NAMALWA (cell line): Measurements from ENCODE around the gene ALDH3A2.

Experiments
- DNase-seq: peaks from one replicate; pipeline ENCODE4 v3.0.0-alpha.2; 2015; ENCODE audit warnings: low spot score

The ALDH3A2 gene

DNA sequence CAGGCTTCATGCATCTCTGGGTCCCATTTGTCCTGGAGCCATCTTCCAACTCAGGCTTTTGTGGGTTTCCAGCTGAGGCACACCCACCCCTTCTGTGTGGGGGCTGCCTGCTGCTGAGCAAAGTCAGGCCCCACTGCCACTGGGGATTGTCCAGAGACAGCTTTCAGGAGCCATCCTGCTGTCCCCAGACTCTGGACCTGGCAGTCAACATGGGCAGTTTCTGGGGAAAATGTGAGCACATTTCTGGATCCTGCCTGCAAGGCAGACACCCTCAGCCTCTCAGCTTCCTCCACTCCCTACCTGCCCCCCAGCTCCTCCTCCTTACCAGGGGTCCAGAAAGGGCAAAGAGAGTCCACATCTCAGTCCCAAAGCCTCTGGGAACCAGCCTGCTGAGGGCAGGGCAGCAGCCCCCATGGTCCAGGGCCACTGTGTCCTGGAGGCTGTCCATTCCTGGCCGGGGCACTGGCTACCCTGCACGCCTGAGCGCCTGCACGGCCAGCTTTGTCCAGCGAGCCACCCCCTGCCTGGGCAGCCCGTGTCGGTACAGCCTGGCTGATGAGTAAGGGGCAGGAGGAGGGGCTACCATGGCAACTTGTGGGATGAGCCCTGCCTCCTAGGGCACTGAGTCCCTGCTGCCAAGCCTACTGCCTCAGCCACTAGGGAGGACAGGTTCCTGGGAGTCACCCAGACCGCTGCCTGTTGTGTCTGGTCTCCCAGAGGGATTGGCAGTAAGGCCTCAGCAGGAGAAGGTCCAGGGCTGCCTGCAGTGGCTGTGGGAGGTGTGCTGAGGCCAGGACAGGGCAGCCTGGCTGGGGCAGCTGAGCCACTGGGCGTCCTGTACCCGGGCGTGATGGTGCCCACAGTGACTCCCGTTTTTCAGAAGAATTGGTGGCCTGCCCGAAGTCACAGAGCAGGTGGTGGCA lies 67.8 kb downstream of the ALDH3A2 start, which contains the start of gene SLC47A2:
TSS of gene SLC47A2 (minus strand) at position 477 of the 923 bp plus-strand sequence. CDS start at position 448, 29 bp downstream.
- DNase-seq = no peak

DNA sequence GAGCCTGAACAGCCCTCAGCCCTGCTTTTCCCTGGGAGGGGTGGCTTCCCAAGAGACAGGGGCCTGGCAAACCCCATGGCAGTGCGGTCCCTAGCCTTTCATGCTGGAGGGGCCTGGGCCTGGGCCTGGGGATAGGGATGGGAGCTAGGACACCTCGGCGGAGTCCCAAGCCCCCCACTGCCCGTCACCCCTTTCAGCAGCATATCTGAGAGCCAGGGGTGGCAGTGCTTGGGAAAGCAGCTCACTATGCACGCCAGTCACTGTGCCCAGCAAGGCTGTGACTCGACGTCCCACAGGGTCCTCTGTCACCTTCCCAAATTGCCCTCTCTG lies 68.4 kb downstream of the ALDH3A2 start:
- no peak for DNase-seq

DNA sequence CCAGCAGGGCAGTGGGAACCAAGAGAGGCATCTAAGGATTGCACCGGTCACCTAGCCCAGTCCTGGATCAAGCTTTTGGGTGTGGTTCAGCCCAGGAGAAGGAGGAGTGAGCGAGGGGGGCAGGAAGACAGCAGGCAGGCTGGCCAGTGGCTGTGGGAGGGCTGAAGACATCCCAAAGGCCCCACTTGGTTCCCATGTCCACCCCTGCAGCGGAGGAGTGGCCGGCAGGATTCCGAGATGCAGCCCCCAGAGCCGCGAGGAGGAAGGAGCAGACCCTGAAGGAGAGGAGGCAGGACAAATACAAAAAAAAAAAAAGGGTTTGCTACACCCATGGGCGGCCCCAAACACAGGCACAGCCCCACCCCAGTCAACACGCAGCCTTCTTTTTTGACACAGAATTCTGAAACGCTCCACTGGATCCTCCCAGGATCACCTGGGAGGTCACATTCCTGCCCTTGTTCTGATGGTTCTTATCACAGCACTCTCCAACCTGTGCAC lies 68.9 kb downstream of the ALDH3A2 start:
- no peak for DNase-seq

DNA sequence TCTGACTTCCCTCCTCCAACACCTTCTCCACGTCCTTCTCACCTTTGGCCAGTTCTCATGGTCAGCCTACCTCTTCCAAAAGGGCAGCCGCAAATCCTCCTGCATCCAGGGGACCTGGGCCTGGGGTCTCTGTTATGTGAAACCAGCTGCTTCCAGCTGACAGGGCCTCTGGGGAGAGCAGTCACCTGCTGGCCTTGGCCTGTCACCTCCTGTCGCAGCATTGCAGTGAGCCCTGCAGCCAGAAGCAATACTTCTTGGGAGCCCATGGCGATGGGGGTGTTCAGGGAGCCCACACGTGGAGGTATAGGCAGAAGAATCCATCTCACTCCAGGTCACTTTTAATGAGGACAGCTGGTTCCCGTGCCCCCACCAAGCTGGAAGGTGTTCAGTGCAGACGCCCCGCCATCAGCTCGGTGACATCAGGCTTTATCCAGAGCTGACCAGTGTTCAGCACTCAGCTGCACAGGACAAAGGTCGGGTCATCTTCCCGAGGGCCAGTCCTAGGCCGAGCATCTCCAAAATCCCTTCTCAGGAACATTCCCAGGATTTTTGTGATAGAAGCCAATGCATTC lies 69.6 kb downstream of the ALDH3A2 start:
- no peak for DNase-seq

DNA sequence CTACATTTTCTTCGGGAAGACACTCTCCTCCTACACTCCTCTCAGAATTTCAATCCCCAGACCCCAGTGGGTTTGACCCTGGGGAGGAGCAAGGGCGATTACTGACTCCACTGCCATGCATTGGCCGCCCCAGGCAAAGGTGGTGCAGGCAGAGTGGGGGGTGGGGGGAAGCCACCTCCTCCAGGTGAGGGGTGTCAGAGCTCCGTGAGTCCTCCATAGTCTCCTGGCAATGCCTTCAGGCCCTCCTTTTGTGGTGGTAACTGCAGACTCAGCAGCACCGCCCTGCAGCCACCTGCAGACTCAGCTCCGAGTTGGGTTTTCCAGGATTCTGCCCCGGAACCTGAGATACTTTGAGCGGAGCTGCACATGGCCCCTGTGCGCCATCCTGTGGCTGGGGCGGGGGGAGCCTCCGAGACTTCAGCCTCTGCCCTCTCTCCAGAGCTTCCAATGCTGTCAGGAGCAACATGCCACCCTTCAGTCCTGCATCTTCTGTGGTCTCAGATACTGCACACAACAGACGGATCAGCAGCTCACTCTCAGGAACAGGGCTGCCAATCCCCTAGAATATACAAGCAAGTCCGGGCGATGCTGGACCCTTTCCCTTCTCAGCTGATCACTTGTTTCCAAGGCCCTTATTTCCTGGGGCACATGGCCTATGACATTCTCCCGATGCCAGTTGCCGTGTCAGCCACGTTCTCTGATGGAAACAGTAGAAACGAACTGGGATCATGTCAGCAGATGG lies 70.2 kb downstream of the ALDH3A2 start:
- no peak for DNase-seq

DNA sequence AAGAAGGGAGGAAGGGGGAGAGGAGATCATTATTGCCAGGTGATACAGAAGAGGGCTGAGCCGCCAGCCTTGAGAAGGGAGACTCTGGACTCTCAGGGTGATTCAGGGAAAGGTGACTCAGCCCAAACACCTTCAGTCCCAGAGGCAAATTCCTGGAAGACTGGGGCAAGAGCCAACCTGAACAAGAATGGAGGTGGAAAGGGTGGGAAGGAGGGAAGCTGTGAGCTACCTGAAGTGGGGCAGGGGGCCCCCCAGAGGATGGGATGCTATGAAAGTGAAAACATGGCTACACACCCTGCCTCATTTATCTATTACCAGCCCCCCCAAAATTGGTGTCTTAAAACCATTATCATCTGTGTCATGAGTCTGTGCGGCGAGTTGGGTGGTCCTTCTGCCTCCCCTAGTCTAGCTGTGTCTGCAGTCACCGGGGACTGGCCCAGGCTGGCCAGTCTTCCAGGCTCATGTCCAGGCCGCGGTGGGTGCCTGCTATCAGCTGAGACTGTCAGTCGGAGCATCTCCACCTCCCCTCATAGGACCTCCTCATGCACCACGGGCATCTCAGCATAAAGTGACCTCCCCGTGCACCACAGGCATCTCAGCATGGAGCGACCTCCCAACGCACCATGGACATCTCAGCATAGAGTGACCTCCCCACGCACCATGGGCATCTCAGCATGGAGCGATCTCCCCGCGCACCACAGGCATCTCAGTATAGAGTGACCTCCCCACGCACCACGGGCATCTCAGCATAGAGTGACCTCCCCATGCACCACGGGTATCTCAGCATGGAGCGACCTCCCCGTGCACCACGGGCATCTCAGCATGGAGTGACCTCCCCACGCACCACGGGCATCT lies 71.0 kb downstream of the ALDH3A2 start:
- no peak for DNase-seq

DNA sequence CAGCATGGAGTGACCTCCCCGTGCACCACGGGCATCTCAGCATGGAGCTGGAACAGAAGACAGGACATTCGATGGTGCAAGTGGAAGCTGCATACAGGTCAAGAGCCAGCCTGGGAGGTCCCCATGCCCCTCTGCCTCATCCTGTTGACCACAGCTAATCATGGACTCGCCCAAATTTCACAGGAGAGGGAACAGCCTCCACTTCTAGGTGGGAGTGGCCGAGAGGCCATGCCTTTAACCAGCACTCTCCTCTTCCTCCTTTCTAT lies 71.6 kb downstream of the ALDH3A2 start:
- no peak for DNase-seq

DNA sequence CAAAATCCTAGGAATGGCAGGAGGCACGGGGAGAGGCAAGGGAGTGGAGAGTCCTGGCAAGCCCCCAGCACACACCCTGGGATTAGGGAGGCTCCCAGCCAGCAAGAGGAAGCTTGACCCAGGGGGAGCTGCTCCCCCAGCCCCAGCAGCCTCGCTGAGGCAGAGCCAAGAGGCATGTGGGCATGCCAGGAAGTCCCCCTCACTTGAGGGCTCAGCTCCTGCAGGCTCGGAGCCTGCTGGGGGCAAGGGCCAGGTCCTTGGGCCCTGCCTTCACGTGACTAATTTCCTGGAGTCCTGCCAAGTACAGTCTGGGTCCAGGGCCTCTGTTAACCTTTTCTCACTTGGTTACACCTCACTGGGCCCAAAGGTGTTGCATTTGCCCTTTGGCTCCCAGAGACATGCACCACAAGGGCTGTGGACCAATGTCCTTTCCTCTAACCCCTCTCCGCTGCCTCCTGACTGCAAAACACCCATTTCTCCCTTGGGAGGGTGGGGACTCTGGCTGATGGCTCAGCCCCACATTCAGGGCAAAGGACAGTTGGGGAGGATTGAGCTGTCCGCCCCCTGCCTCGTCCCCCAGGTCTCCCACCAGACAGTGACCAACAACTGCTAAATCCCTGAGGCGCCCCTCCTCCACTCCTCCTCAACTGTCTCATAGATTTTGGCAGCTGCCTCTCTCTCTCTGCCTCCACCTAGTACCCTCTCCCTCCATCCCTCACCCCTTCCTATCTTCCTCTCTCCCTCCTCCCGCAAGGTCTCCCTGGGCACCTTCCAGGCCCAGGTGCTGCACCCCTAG lies 72.3 kb downstream of the ALDH3A2 start:
- no peak for DNase-seq

DNA sequence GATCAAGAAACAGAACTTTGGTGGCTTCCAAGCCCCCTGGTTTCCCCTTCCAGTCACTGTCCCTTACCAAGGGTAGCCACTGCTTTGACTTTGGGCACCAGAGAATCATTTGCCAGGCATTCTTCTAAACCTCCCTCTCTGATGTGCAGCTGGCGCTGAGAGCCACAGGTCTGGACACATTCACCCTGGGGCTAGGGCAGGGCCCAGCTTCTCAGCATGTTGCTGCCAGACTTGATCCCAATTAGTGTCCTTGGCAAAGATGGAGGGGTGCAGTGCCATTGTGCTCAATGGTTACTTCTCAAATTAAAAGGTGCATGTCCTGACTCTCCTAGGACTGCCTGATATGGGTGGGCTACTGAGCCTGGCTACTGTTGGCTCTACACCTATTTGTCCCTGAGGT lies 75.4 kb downstream of the ALDH3A2 start:
- no peak for DNase-seq

DNA sequence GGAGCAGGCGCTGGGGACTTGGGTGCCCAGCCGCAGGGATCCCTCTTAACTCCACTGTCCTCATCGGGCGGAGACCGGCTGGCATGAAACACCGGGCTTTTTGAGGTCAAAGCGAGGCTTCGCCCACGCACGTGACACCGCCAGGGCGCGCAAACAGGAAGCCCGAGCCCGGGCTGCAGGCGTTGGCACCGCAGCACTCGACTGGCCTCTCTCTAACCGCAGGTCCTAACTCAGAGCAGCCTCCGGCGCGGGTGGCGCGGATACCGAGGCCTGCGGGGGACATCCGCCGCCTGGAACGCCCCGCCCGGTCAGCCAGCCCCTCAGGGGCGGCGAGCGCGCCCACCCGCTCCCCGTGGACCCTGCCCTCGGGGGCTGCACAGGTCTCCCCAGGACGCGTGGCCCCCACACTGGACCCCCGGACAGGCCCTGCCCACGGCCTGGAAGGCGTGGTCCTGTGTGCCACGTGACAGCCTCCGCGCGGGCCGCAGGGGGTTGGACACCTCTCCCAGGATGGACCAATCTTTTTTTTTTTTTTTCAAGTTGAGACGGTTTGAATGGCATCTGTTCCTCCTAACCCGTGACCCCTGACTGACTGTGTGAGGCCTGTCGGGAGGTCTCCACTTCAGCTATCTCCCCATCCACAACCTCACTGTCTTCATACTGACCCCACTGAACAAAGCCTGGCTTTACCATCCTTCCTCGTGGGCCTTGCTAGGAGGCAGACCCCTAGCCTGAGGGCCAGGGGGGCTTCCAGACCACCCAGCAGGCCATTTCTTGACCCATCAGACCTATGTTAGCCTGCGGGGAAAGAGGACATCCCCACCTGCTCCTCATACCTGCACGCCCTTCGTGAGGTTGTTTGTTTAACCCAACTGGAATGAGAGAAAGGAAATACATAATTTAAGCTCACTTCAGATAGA lies 76.2 kb downstream of the ALDH3A2 start:
- DNase-seq = no peak

DNA sequence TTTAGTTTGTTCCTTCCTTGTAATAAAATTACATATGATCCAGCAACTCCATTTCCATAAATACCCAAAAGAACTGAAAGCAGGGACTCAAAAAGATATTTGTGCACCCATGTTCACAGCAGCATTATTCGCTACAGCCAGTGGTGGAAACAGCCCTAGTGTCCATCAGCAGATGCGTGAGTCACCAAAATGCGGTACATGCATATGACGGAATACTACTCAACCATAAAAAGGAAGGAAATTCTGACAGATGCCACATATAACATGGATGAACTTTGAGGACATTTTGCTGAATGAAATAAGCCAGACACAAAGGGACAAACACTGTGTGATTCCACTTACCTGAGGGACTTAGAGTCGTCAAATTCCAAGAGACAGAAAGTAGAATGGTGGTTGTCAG lies 76.9 kb downstream of the ALDH3A2 start:
- DNase-seq = no peak

DNA sequence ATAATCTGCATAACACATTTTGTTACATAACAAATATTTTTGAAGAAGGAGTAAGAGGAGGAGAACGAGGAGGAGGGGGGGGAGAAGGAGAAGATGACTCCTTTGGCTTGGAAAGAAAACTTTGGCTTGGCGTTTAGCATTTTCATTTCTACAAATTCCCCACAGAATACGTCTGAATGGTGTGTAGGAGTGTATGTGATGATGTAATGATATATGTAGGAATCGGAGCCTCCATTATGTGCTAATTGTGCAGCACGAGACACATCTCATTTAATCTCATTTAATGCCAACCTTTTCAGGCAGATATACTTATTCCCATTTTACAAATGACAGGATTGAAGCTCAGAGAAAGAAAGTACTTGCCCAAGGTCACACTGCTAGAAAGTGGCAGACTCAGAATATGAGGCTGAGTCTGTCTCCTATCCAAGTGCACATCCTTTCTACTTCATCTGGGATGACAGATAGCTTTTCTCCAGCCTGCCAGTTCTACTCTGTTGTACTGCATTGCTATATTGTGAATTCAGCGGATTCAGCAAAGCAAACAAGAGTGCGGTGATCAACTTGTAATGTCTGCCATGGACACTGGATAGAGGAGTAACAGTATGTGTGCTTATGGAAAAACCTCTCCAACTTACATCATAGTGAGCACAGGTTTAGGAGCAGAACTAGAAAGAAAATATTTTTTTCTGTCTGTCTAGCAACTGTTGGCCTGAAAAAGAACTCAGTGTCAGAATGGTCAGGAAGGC lies 78.3 kb downstream of the ALDH3A2 start:
- no peak for DNase-seq
